AG04450 (cell line): ENCODE measurements around the gene MEX3D. TPM values are rescaled to one million over a fixed set of nuclear protein-coding genes. Genes with fewer than 3 reads are reported as not detected.

Experiments
- CTCF ChIA-PET: fragments of 300-600, 350-600 bp; formaldehyde crosslinking; extraction: SDS; loops from one replicate; lab custom pipeline; 2022; ENCODE audit warnings: antibody characterized with exemption, inconsistent platforms; lab: Charles Lee
- POLR2A ChIA-PET: fragments of 350-600 bp; formaldehyde crosslinking; extraction: SDS; loops from one replicate; lab custom pipeline; 2021; ENCODE audit warnings: antibody characterized with exemption, inconsistent platforms; lab: Yijun Ruan, JAX
- DNase-seq: peaks from one replicate; pipeline ENCODE4 v3.0.0-alpha.2; 2011; ENCODE audit warnings: low read depth, low spot score
- H3K27ac ChIP-seq: one replicate; pipeline ENCODE4 v1.5.1; 2012; ENCODE audit warnings: low read depth, low read length, control low read depth
- H3K27me3 ChIP-seq: one replicate; pipeline ENCODE4 v1.6.0; 2012; ENCODE audit warnings: low read length; ENCODE audit not compliant: control insufficient read depth, insufficient read depth
- H3K4me3 ChIP-seq: 2 replicates; pipeline ENCODE4 v1.5.1; 2011; ENCODE audit warnings: mild to moderate bottlenecking, low read depth, low read length, control low read depth
- H3K9me3 ChIP-seq: 2 replicates; pipeline ENCODE4 v1.5.1; 2012; ENCODE audit warnings: low read length; ENCODE audit not compliant: control insufficient read depth, insufficient read depth
- polyA plus RNA-seq: library from polyadenylated mRNA; depleted of rRNA; stranded (reverse); fragments of >200 nt; gene quantifications from 2 replicates; pipeline ENCODE4 v1.2.3, GENCODE V29; 2011
- TF ChIP-seq, protein P1 (sequence below): IDR thresholded peaks from 2 replicates; pipeline ENCODE4 v1.5.1; 2011; ENCODE audit warnings: low read depth, low read length, control low read depth, inconsistent platforms

Gene MEX3D
- polyA plus RNA-seq, 1 experiment = 5.4 TPM

DNA sequence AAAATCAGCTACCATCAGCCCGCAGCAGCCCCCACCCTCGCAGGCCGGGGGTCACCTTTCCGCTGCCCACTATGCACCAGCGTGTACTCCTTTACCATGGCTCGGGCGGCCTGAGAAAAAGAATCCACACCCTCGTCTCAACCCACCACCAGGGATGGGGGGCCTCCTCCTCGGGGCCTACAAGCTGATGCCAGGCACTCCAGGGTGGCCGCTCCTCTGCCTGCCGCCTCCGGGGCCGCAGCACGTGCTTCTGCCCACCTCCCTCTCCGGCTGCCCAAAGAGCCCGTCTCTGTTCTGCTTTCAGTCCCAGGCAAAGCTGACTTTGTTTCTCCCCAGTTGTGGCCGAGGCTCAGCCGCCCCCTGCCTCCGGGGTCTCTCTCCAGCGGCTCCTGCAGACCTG lies 11.1 kb upstream of the MEX3D start:
- POLR2A ChIA-PET = interaction anchor here (0.6 to 0.7 kb wide), 2 partner anchors 12 to 13 kb away, joined by 8 to 11 read pairs; no protein-coding TSS in a partner anchor
- TF ChIP-seq, protein P1, sequence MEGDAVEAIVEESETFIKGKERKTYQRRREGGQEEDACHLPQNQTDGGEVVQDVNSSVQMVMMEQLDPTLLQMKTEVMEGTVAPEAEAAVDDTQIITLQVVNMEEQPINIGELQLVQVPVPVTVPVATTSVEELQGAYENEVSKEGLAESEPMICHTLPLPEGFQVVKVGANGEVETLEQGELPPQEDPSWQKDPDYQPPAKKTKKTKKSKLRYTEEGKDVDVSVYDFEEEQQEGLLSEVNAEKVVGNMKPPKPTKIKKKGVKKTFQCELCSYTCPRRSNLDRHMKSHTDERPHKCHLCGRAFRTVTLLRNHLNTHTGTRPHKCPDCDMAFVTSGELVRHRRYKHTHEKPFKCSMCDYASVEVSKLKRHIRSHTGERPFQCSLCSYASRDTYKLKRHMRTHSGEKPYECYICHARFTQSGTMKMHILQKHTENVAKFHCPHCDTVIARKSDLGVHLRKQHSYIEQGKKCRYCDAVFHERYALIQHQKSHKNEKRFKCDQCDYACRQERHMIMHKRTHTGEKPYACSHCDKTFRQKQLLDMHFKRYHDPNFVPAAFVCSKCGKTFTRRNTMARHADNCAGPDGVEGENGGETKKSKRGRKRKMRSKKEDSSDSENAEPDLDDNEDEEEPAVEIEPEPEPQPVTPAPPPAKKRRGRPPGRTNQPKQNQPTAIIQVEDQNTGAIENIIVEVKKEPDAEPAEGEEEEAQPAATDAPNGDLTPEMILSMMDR = no peak
- no peaks in the 10 kb centered on the region; the same call in 1 of the 2 replicates for H3K9me3 ChIP-seq
- H3K27me3 ChIP-seq = no peaks in the 10 kb centered on the region
- DNase-seq = no peak
- CTCF ChIA-PET = interaction anchor here (0.6 kb wide), 1 partner anchor 14 kb away, joined by 3 read pairs; no protein-coding TSS in a partner anchor
- H3K4me3 ChIP-seq = no peak overlapping the region
- no peak overlapping the region for H3K27ac ChIP-seq

DNA sequence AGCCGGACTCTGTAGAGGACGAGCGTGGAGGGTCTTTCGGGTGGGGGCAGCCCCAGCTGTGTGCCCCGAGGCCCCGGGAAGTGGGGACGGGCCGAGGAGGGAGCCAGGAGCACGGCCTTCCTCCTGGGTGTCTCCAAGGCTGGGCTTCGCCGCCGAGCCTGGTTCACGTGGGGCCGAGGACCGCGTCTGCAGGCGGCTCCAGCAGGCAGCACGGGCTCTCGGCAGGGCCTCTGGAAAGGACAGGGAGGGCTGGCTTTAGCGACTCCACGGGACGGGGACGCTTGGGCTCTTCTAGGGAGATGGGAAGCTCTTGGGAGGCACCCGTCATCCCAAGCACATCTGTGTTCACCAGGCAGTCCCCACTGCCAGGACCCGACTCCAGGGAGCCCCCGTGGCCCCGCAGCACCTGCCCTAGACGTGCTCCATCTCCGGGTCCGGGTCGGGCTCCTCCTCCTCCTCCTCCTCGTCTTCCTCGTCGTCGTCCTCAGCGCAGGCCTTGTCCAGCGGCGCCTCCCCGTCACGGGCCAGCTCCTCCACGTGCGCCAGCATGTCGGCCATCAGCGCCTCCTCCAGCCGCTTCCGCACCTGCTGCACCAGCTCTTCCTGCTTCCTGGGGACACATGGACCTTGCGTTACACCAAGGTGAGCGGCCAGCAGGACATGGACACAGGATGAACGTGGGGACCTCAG lies 9.9 kb upstream of the MEX3D start:
- CTCF ChIA-PET = no interaction called here
- no peak for DNase-seq
- TF ChIP-seq, protein P1 = no peak
- POLR2A ChIA-PET = no interaction called here
- no peak overlapping the region for H3K4me3 ChIP-seq
- no peaks in the 10 kb centered on the region for H3K27me3 ChIP-seq
- H3K9me3 ChIP-seq = no peaks in the 10 kb centered on the region; the same call in 1 of the 2 replicates
- no peak overlapping the region for H3K27ac ChIP-seq

DNA sequence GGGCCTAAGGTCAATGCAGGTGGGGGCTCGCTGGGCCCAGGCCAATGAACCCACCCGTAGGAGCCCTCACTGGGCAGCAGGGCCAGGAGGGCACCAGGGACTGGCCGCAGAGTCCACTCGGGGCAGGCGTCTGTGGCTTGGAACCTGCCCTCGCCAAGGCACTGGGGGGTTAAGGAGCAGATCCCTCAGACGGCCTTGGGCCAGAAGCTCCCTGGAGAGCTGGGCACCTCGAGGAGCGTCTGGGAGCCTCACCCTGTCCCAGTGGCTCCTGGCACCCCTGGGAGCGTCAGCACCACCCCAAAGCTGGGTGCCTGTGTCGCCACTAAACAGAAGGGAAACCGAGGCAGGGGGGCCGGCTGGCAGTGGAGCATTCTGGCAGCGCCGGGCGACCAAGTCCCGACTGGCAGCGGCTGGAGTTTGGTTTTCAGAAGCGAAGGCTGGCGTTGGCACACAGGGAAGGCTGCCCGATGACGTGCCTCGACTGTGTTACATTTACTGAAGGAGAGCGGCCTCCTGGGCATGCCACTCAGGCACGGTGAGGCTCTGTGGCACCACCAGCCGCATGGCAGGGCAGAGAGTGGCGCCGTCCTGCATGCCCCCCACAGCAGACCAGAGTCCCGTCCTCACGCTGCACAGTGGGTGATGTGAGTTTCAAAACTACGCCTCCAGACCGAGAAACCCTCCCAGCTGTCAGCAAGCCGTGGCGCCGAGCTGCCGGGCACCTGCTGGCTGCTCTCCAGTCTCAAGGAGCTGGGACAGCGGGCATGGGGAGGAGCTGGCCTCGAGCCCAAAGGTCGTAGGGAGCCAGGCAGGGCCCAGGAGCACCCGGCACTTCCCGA lies 9.2 kb upstream of the MEX3D start:
- H3K27me3 ChIP-seq = no peaks in the 10 kb centered on the region
- CTCF ChIA-PET = no interaction called here
- no peaks in the 10 kb centered on the region; the same call in 1 of the 2 replicates for H3K9me3 ChIP-seq
- no peak overlapping the region for H3K4me3 ChIP-seq
- TF ChIP-seq, protein P1 = no peak
- no peak for DNase-seq
- H3K27ac ChIP-seq = no peak overlapping the region
- POLR2A ChIA-PET = interaction anchor here (1.6 kb wide), 1 partner anchor 13 kb away, joined by 4 read pairs; no protein-coding TSS in a partner anchor

- Histone ChIP-seq H3K4me3 (no peak overlapping the region), H3K9me3 (no peaks in the 10 kb centered on the region; the same call in 1 of the 2 replicates), H3K27ac (no peak overlapping the region), H3K27me3 (no peaks in the 10 kb centered on the region)
- CTCF ChIA-PET = interaction anchor here (0.5 kb wide), 1 partner anchor 30 kb away, joined by 3 read pairs; no protein-coding TSS in a partner anchor
- DNase-seq = no peak
- TF ChIP-seq, protein P1 = no peak
- POLR2A ChIA-PET = interaction anchor here (1.6 kb wide), 1 partner anchor 14 kb away, joined by 4 read pairs; no protein-coding TSS in a partner anchor
Observed at GRCh38 chr19:1576242-1577089, 8.3 kb upstream of the MEX3D start.
